ENCODE measurements around the gene FOXB2. TPM values are rescaled to one million over a fixed set of nuclear protein-coding genes. Genes with fewer than 3 reads are reported as not detected.

The FOXB2 gene
- total and polyA plus RNA-seq, 2 of the 8 experiments (the other 6 are each of a cell fraction or from before 2014, with no cell fraction given): 0.15 to 0.22 TPM

GRCh38 chr9:76988941-76989340 is 30.5 kb upstream of the FOXB2 start:
- Histone ChIP-seq H3K27me3 (replicated peaks in 1 of 4; ENCODE audit: control insufficient read depth in 3 of 4, extremely low read depth in 1 of 4, insufficient read depth in 3 of 4, low read length in 3 of 4) (no peaks in the 10 kb centered on the region), H4K5ac (ENCODE audit: insufficient read length, low read depth, low read length) (no peak overlapping the region), H2BK120ac (replicated peaks; ENCODE audit: low read depth, low read length) (no peak overlapping the region), H3K23me2 (ENCODE audit: low read depth, low read length) (no peaks in the 10 kb centered on the region; the same call in 1 of the 2 replicates), H3K4me1 (replicated peaks in 1 of 4; ENCODE audit: control insufficient read depth in 3 of 4, insufficient read depth in 4 of 4, low read length in 3 of 4) (peaks cover 0 to 5% (median 0%) of the 10 kb centered on the region in 4 experiments; a peak in 1 of 7 replicates), H3K56ac (replicated peaks; ENCODE audit: insufficient read length, low read depth, low read length) (no peak overlapping the region), H3K23ac (ENCODE audit: insufficient read length) (no peak overlapping the region), H3K4me2 (ENCODE audit: insufficient read depth in 1 of 2, low read depth in 2 of 2, low read length in 2 of 2) (no peak overlapping the region), H3K9ac (replicated peaks in 1 of 4; ENCODE audit: extremely low read depth in 1 of 4, low read depth in 3 of 4, low read length in 3 of 4) (no peak overlapping the region), H4K8ac (ENCODE audit: extremely low read depth, insufficient read depth, low read length) (no peak overlapping the region), H2BK15ac (ENCODE audit: low read length) (no peak overlapping the region), H3K79me2 (ENCODE audit: control insufficient read depth in 1 of 2, insufficient read depth in 2 of 2, low read length in 2 of 2) (no peaks in the 10 kb centered on the region), H4K91ac (replicated peaks; ENCODE audit: insufficient read length, low read length) (no peak overlapping the region), H3K79me1 (ENCODE audit: low read depth, low read length) (no peaks in the 10 kb centered on the region), H4K20me1 (replicated peaks in 1 of 2; ENCODE audit: control insufficient read depth in 1 of 2, insufficient read depth in 2 of 2, low read length in 2 of 2) (no peaks in the 10 kb centered on the region), H3K14ac (ENCODE audit: insufficient read length) (no peak overlapping the region), H3K9me3 (ENCODE audit: insufficient read depth in 2 of 2, low read depth in 1 of 2, low read length in 1 of 2) (no peaks in the 10 kb centered on the region), H3K4ac (replicated peaks; ENCODE audit: insufficient read length, low read depth, low read length) (no peak overlapping the region), H3K18ac (ENCODE audit: extremely low read depth, low read length) (no peak overlapping the region), H3K36me3 (ENCODE audit: control insufficient read depth in 2 of 4, insufficient read depth in 4 of 4, low read length in 3 of 4) (no peaks in the 10 kb centered on the region), H2AFZ (ENCODE audit: low read length) (no peak overlapping the region), H2BK5ac (ENCODE audit: low read depth, low read length) (no peak overlapping the region), H3K4me3 (ENCODE audit: extremely low read depth in 1 of 4, insufficient read depth in 2 of 4, low read depth in 3 of 4, low read length in 4 of 4) (no peak overlapping the region), H2AK5ac (ENCODE audit: low read depth, low read length) (no peak overlapping the region), H2BK20ac (ENCODE audit: low read length) (no peak overlapping the region), H2BK12ac (ENCODE audit: low read depth, low read length) (no peak overlapping the region), H3K27ac (ENCODE audit: low read depth, low read length) (no peak overlapping the region)
- no peak for DNase-seq (ENCODE audit: low read depth in 1 of 2, low spot score in 2 of 2)
- FAIRE-seq: no peak
- ChIA-PET CTCF (ENCODE audit: partially characterized antibody) (interaction anchor here (0.7 to 13.2 kb wide), 10 partner anchors 9 to 232 kb away, joined by 3 to 217 read pairs (median 3); partner anchors contain the start of gene PCA3), POLR2A (ENCODE audit: partially characterized antibody) (no interaction called here)
- WGBS, 2 experiments (ENCODE audit: extremely low coverage in 1 of 2, insufficient coverage in 1 of 2, insufficient read length in 1 of 2, insufficient replicate concordance in 2 of 2, low coverage in 1 of 2, low lambda C conversion rate in 2 of 2, missing lambda C conversion rate in 1 of 2): 75% methylated on average over 2 of the region's 2 CpGs; no CpG with 5 or more reads in 1 of the 2 experiments
- TF ChIP-seq HDAC6 (IDR thresholded peaks at IDR 0.05; ENCODE audit: low read depth, low read length): no peak
- TF ChIP-seq CTBP2 (IDR thresholded peaks at IDR 0.05; ENCODE audit: borderline replicate concordance, insufficient read depth, insufficient read length, low read length): no peak
- TF ChIP-seq TEAD4 (IDR thresholded peaks at IDR 0.05; ENCODE audit: low read depth, low read length): no peak
- TF ChIP-seq NANOG (IDR thresholded peaks at IDR 0.05; ENCODE audit: insufficient read depth, low read depth, low read length, poor library complexity, severe bottlenecking): no peak
- TF ChIP-seq, protein P1, sequence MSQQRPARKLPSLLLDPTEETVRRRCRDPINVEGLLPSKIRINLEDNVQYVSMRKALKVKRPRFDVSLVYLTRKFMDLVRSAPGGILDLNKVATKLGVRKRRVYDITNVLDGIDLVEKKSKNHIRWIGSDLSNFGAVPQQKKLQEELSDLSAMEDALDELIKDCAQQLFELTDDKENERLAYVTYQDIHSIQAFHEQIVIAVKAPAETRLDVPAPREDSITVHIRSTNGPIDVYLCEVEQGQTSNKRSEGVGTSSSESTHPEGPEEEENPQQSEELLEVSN (IDR thresholded peaks at IDR 0.05): no peak
- no peak for TF ChIP-seq ZNF274 (IDR thresholded peaks at IDR 0.05; ENCODE audit: borderline replicate concordance, extremely low read depth, low read length)
- TF ChIP-seq TCF12 (IDR thresholded peaks at IDR 0.05; ENCODE audit: low read depth, low read length): no peak
- no peak for TF ChIP-seq SIRT6 (IDR thresholded peaks at IDR 0.05; ENCODE audit: low read length)
- no peak for TF ChIP-seq KDM4A (IDR thresholded peaks at IDR 0.05; ENCODE audit: low read depth, low read length, severe bottlenecking)
- TF ChIP-seq CREB1 (IDR thresholded peaks at IDR 0.05): no peak
- TF ChIP-seq SIN3A (conservative IDR thresholded peaks at IDR 0.05 in 1 of 2, IDR thresholded peaks at IDR 0.05 in 1 of 2; ENCODE audit: low read depth in 1 of 2, low read length in 2 of 2): no peak
- TF ChIP-seq MAFK (IDR thresholded peaks at IDR 0.05; ENCODE audit: low read depth, low read length): no peak

All from H1 (cell line).